NB4 (cell line): ENCODE data around the gene TMEM121.

Experiments
- DNase-seq: peaks from one replicate; pipeline ENCODE4 v3.0.0; 2010; ENCODE audit warnings: low read depth
- H3K4me3 ChIP-seq: one replicate; pipeline ENCODE4 v1.5.1; 2011; ENCODE audit warnings: mild to moderate bottlenecking, low read depth, low read length, moderate library complexity
- MYC ChIP-seq: IDR thresholded peaks from 2 replicates; pipeline ENCODE4 v1.6.1; 2011; ENCODE audit warnings: low read depth, low read length
- POLR2A ChIP-seq: IDR thresholded peaks from 2 replicates; pipeline ENCODE4 v1.6.1; 2011; ENCODE audit warnings: mild to moderate bottlenecking; ENCODE audit not compliant: insufficient read length; ENCODE audit errors: extremely low read depth
- TF ChIP-seq, protein P1 (sequence below): IDR thresholded peaks from one replicate; pipeline ENCODE4 v1.5.1; 2012; ENCODE audit warnings: low read depth, low read length
- TF ChIP-seq, protein P2 (sequence below): IDR thresholded peaks from 2 replicates; pipeline ENCODE4 v1.6.1; 2011; ENCODE audit warnings: low read depth, low read length

The TMEM121 gene

DNA sequence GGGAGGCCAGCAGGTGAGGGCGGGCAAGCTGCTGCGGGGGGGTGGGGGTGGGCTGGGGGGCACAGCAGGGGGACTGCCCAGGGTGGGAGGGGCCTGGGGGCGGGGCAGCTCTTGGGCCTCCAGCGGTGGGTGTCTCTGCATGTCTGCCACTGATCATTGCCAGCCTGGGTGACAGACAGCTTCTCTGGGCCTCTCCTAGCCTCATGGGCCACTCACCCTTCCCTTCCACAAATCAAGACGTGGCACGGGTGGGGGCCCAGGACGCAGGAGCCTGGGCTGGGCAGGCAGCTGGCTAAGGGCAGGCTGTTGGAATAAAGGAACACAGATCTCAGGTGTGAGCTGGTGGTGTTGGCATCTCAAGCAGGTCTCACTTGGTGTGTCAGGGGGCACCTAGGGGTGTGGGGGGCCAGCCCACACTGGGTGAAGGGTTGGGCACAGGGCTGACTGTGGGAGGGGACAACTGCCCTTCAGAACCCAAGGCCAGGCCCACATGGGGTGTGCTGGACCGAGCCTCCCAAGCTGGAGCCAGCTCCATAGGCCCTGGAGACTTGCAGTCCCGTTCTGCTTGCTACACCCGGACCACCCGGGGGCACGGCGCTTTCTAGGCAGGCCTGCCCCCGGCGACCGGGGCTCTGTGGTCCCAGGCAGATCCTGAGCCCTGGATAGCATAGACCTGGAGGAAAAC, 32.3 kb upstream of the TMEM121 start:
- TF ChIP-seq, protein P1, sequence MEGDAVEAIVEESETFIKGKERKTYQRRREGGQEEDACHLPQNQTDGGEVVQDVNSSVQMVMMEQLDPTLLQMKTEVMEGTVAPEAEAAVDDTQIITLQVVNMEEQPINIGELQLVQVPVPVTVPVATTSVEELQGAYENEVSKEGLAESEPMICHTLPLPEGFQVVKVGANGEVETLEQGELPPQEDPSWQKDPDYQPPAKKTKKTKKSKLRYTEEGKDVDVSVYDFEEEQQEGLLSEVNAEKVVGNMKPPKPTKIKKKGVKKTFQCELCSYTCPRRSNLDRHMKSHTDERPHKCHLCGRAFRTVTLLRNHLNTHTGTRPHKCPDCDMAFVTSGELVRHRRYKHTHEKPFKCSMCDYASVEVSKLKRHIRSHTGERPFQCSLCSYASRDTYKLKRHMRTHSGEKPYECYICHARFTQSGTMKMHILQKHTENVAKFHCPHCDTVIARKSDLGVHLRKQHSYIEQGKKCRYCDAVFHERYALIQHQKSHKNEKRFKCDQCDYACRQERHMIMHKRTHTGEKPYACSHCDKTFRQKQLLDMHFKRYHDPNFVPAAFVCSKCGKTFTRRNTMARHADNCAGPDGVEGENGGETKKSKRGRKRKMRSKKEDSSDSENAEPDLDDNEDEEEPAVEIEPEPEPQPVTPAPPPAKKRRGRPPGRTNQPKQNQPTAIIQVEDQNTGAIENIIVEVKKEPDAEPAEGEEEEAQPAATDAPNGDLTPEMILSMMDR: no peak
- TF ChIP-seq POLR2A: no peak
- no peak for TF ChIP-seq MYC
- TF ChIP-seq, protein P2, sequence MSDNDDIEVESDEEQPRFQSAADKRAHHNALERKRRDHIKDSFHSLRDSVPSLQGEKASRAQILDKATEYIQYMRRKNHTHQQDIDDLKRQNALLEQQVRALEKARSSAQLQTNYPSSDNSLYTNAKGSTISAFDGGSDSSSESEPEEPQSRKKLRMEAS: no peak
- DNase-seq: no peak
- H3K4me3 ChIP-seq: no peak overlapping the region

- TF ChIP-seq MYC: no peak
- TF ChIP-seq, protein P2: no peak
- no peak for TF ChIP-seq POLR2A
- TF ChIP-seq, protein P1: no peak
- no peak overlapping the region for H3K4me3 ChIP-seq
- DNase-seq: no peak
These were observed 31.8 kb upstream of the TMEM121 start for GRCh38 chr14:105494606-105494929.

GRCh38 chr14:105495101-105495989, 31.0 kb upstream of the TMEM121 start:
- TF ChIP-seq, protein P1: no peak
- no peak overlapping the region for H3K4me3 ChIP-seq
- DNase-seq: no peak

- no peak for DNase-seq
- H3K4me3 ChIP-seq: no peak overlapping the region
- no peak for TF ChIP-seq POLR2A
- TF ChIP-seq, protein P1: no peak
- TF ChIP-seq, protein P2: no peak
- TF ChIP-seq MYC: no peak
These were observed 30.2 kb upstream of the TMEM121 start for GRCh38 chr14:105495990-105496830.

GRCh38 chr14:105496831-105497591, 29.4 kb upstream of the TMEM121 start:
- no peak overlapping the region for H3K4me3 ChIP-seq
- TF ChIP-seq, protein P1: no peak
- TF ChIP-seq, protein P2: no peak
- TF ChIP-seq POLR2A: no peak
- no peak for TF ChIP-seq MYC

More at GRCh38 chr14:105496831-105497591, 29.4 kb upstream of the TMEM121 start:
- no peak for DNase-seq
